Measurements from ENCODE around the gene CRABP1. TPM values are rescaled to one million over a fixed set of nuclear protein-coding genes. Genes with fewer than 3 reads are reported as not detected.

Gene CRABP1
- total RNA-seq, 1 donor from 2014 or later, result not detected

- FAIRE-seq (no peak), DNase-seq (ENCODE audit: low read depth) (no peak)
- Histone ChIP-seq H3K36me3 (ENCODE audit: control insufficient read depth, insufficient read depth, low read length) (no peaks in the 10 kb centered on the region), H3K27me3 (ENCODE audit: control insufficient read depth, insufficient read depth, low read length) (no peaks in the 10 kb centered on the region), H3K4me3 (ENCODE audit: low read depth, low read length) (no peak overlapping the region)
- TF ChIP-seq CTCF (IDR thresholded peaks at IDR 0.05; ENCODE audit: insufficient read depth, low read length, severe bottlenecking), result no peak
Measured at GRCh38 chr15:78365917-78366316, 25.8 kb downstream of the CRABP1 start.

DNA sequence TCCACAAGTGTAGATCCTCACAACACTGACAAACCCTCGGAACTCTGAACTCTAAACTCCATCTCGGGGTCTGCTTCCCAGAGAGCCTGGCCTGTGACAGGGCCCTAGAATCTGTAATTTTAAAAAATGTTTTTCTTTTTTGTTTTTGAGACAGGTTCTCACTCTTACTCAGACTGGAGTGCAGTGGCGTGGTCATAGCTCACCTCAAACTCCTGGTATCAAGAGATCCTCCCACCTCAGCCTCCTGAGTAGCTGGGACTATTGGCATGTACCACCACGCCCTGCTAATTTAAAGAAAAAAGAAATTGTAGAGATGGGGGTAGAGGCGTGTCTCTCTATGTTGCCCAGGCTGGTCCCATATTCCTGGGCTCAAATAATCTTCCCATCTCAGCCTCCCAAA is 26.2 kb downstream of the CRABP1 start:
- Histone ChIP-seq H3K36me3 (ENCODE audit: control insufficient read depth, insufficient read depth, low read length) (no peaks in the 10 kb centered on the region), H3K27me3 (ENCODE audit: control insufficient read depth, insufficient read depth, low read length) (no peaks in the 10 kb centered on the region), H3K4me3 (ENCODE audit: low read depth, low read length) (no peak overlapping the region)
- no peak for DNase-seq (ENCODE audit: low read depth)
- TF ChIP-seq CTCF (IDR thresholded peaks at IDR 0.05; ENCODE audit: insufficient read depth, low read length, severe bottlenecking), result no peak
- no peak for FAIRE-seq

GRCh38 chr15:78368651-78369050 is 28.5 kb downstream of the CRABP1 start:
- FAIRE-seq (no peak), DNase-seq (ENCODE audit: low read depth) (no peak)
- no peak overlapping the region for H3K4me3 ChIP-seq (ENCODE audit: low read depth, low read length)
- H3K36me3 ChIP-seq (ENCODE audit: control insufficient read depth, insufficient read depth, low read length), result no peaks in the 10 kb centered on the region
- TF ChIP-seq CTCF (IDR thresholded peaks at IDR 0.05; ENCODE audit: insufficient read depth, low read length, severe bottlenecking), result no peak
- no peaks in the 10 kb centered on the region for H3K27me3 ChIP-seq (ENCODE audit: control insufficient read depth, insufficient read depth, low read length)

- Histone ChIP-seq H3K4me3 (ENCODE audit: low read depth, low read length) (no peak overlapping the region), H3K36me3 (ENCODE audit: control insufficient read depth, insufficient read depth, low read length) (no peaks in the 10 kb centered on the region), H3K27me3 (ENCODE audit: control insufficient read depth, insufficient read depth, low read length) (no peaks in the 10 kb centered on the region)
- no peak for TF ChIP-seq CTCF (IDR thresholded peaks at IDR 0.05; ENCODE audit: insufficient read depth, low read length, severe bottlenecking)
- DNase-seq (ENCODE audit: low read depth), result no peak
- FAIRE-seq, result peak; percentile 80
Measured at GRCh38 chr15:78369161-78369560, 29.0 kb downstream of the CRABP1 start.

GRCh38 chr15:78370013-78370412 is 29.9 kb downstream of the CRABP1 start:
- no peak for TF ChIP-seq CTCF (IDR thresholded peaks at IDR 0.05; ENCODE audit: insufficient read depth, low read length, severe bottlenecking)
- no peak for DNase-seq (ENCODE audit: low read depth)
- no peaks in the 10 kb centered on the region for H3K36me3 ChIP-seq (ENCODE audit: control insufficient read depth, insufficient read depth, low read length)
- H3K27me3 ChIP-seq (ENCODE audit: control insufficient read depth, insufficient read depth, low read length), result no peaks in the 10 kb centered on the region
- no peak overlapping the region for H3K4me3 ChIP-seq (ENCODE audit: low read depth, low read length)
- no peak for FAIRE-seq

DNA sequence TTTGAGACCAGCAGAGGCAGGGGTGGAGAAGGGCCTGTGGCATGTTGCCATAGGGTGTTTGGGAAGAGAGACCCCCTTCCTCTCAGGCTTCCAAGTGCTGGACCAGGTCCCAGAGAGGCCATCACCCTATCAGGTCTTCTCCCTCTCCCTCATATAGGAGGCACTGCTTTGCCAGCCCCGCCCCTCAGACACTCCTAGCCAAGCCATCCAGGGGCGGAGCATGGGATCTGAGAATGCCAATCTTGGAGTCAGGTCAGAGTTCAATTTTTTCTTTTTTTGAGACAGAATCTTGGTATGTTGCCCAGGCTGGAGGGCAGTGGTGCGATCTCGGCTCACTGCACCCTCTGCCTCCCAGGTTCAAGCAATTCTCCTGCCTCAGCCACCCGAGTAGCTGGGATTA is 32.7 kb downstream of the CRABP1 start:
- FAIRE-seq, result no peak
- H3K36me3 ChIP-seq (ENCODE audit: control insufficient read depth, insufficient read depth, low read length), result no peaks in the 10 kb centered on the region
- TF ChIP-seq CTCF (IDR thresholded peaks at IDR 0.05; ENCODE audit: insufficient read depth, low read length, severe bottlenecking), result no peak
- no peak overlapping the region for H3K4me3 ChIP-seq (ENCODE audit: low read depth, low read length)
- no peaks in the 10 kb centered on the region for H3K27me3 ChIP-seq (ENCODE audit: control insufficient read depth, insufficient read depth, low read length)
- DNase-seq (ENCODE audit: low read depth), result no peak
